Left forelimb (tissue), 1 donor: Measurements from ENCODE around the gene SHOX.

Source experiments
- DNase-seq: peaks from one replicate; pipeline ENCODE4 v3.0.0-alpha.2; 2018; ENCODE audit warnings: low spot score

The SHOX gene

DNA sequence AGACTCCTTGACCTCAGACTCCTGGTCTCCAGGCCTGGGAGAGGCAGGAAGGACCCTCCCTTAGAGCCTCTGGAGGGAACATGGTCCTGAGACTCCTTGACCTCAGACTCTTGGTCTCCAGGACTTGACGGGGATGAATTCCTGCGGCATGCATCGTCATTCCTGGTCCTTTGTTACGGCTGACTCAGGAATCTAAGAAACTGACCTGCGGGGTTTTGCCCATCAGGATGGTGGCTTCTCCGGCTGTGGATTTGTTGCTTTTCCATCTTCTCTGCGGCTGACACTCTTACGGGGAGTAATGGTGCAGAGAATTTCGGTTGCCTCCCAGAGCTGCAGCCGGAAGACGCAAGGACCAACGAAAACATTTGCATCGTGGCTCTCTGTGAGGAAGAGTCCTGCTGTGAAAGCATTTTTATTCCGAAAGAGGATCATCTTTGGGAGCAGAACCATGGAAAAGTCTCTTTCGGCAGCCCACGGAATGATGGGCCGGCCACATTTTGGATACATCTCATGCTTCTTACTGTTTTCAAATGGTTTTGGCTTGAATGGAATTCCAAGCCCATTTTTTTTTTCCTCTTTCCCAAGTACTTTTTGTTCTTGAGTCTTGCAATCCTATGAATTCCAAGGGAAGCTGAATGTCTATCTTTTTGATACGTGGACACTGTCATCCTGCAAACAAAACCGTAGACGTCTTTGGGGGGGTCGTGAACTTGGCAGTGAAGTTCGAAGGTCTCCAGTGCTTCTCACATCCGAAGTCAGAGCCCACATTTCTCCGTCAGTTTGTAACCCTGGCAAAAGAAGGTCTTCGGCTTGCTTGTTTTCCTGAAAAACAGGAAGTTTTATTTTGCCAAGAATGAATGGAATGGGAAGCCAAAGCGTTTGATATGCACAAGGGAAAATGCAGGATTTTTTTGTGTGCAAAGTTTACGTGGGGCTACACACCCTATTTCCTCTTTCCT is 36.5 kb downstream of the SHOX start:
- no peak for DNase-seq

GRCh38 chrX:670645-671044 is 40.1 kb downstream of the SHOX start:
- DNase-seq, result no peak

- no peak for DNase-seq
Observed at GRCh38 chrX:672931-673330, 42.3 kb downstream of the SHOX start.

DNA sequence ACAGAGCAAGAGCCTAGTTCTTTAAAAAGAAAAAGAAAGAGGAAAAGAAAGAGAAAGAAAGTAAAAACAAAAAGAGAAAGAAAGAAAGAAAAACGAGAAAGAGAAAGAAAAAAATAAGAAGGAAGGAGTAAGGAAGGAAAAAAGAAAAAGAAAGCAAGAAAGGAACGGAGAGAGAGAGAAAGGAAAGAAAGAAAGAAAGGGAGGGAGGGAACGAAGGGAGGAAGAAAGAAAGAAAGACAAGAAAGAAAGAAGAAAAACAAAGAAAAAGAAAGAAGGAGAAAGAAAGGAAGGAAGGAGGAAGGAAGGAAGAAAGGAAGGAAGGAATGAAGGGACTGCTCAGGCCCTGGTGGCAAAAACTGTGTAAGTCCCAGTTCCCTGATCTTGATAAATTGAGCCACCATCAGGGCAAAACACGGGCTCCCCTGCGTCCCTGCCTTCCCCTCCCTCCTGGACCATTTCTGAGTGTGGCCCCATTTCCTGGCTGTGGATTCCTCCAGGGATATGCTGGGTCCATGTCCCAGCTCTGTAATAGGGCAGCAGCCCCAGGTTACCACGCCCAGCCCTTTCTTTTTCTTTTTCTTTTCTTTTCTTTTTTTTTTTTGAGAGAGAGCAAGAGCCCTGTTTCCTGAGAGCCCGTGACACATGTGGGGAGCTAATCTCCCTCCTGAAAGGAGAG is 44.8 kb downstream of the SHOX start:
- DNase-seq, result no peak

DNA sequence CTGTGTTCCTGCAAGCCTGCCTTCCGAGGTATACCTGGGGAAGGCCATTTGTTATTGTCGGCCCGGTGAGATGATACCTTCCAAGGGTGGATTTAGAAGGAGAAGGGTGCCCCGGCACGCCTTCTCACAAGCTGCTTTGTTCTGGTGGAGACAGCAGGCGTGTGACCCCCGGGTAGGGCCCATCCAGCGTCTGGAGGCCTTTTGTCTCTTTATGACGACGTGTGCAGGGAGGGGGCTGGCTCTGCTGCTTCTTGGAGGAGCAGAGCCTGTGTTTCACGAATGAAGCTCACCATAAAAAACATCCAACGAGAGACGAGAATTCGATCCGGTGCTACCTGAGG is 45.3 kb downstream of the SHOX start:
- no peak for DNase-seq

GRCh38 chrX:677376-677775 is 46.8 kb downstream of the SHOX start:
- DNase-seq, result no peak

GRCh38 chrX:679291-679979 is 48.8 kb downstream of the SHOX start:
- DNase-seq, result no peak

DNA sequence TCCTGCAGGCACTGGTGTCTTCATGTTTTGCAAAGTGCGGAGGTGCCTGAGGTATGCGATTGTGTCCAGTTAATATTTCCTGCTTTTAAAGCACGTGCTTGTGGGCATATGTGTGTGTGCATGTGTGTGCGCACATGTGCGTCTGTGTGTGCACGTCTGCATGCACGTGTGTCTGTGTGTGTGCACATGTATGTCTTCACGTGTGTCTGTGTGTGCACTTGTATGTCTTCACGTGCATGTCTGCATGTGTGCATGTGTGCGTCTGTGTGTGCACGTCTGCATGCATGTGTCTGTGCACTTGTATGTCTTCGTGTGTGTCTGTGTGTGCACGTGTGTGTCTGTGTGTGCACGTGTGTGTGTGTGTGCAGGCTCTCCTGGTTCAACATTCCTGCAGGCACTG is 49.5 kb downstream of the SHOX start:
- DNase-seq, result no peak

DNA sequence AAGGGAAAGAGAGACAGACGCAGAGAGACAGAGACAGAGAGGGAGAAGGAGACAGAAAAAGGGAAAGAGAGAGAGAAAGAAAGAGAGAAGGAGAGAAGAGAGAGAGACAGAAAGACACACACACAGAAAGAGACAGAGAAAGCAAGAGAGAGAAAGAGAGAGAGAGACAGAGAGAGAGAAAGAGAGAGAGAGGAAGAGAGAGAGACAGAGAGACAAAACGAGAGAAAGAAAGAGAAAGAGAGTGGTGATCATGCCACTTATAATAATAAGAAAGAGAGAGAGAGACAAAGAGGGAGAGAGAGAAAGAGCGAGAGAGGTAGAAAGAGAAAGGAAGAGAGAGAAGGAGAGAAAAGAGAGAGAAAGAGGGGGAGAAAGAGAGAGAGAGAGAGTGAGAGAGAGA is 51.4 kb downstream of the SHOX start:
- DNase-seq, result no peak

DNA sequence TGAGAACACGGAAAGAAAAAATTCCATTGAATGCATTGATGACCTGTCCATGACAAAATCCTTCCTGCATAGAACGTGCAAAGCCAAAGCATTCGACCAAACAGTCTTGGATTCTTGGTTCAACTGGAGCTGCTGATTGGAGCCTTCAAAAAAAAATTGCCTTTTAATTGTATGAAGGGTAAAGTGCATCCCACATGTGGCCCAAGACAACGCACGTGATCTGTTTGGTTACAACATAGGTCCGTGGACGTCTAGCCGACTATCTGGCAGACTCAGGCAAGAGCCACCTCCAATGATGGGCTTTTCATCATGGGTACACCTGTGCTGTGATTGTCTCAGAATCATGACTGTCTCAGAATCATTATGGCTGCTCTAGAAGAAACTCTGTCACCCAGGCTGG is 52.3 kb downstream of the SHOX start:
- no peak for DNase-seq

DNA sequence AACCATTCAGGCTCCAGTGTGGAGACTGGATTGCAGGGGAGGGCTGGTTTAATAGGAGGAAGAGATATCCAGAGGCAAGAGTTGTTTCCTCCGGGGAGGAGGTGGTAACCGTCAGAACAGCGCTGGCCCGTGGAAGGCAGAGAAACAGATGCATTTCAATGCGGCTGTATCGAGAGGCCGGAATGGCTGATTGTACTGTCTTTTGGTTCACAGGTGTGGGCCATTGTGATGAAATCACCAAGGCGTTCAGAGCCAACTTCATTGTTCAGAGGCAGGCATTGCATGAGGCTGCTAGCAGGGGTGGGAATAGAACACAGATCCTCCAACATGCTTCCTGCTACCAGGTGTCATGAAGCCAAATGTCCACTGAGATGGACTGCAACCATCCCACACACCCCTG is 53.0 kb downstream of the SHOX start:
- DNase-seq, result no peak

GRCh38 chrX:685120-686032 is 54.8 kb downstream of the SHOX start:
- no peak for DNase-seq

DNA sequence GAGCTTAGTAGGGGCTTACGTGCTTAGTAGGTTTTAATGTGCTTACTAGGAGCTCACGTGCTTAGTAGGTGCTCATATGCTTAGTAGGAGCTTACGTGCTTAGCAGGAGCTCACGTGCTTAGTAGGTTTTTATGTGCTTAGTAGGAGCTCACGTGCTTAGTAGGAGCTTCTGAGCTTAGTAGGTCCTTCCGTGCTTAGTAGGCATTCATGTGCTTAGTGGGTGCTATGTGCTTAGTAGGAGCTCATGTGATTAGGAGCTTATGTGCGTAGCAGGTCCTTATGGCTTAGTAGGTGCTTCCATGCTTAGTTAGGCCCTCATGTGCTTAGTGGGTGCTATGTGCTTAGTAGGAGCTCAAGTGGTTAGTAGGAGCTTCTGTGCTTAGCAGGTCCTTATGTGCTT is 59.4 kb downstream of the SHOX start:
- no peak for DNase-seq

DNA sequence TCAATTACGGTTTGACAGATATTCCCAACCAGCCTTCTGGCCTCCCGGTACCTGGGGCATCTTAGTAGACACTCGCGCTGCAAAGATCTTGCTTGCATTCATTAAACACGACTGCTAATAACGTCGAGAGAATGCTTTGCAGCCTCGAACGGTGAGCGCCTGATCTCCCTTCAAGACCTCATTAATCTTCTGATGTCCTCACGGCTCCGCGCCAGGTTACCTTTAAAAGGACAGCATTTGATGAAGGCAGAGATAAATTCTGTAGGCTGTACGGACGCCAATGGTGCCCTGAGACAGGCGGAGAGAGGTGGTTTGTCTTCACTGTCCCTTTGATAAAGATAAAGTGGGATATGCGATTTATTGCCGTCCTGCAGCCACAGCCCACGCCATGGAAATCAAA is 64.2 kb downstream of the SHOX start:
- no peak for DNase-seq

DNA sequence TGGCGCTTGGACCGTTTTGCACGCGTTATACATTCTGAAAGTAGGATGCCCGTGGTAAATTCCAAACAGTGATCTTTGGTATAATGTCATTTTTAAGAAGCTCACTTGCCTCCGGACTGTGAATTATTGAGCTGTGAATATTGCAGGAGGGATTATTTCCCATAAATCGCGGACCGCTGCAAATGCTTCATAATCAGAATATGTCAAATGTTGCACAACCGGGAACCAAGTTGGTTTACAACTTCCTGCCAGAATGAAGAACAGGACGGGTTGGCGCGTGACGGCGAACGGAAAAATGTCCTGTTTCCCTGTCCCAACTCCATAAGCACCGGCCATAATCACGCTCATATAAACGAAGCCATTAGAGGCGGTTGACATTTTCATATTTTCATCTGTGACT is 67.6 kb downstream of the SHOX start:
- peak; percentile 38 for DNase-seq

- DNase-seq, result no peak
Observed at GRCh38 chrX:700936-701335, 70.3 kb downstream of the SHOX start.

DNA sequence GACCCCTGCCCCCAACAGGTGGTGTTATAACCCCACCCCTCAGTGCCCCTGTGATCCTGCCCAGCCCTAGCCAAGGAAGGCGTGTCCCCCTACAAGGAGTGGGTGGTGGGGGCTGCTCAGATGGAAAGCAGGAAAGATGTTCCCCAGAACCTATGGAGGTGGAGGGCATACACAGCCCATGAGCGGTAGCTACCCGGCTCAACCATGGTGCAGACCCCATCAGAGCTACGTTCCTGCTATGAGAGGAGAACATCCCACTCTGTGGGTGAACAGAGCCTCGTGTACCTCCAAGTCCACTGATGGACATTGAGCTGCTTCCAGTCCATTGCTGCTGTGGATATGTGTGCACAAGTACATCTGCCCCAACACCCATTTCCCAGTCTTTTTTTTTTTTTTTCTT is 71.1 kb downstream of the SHOX start:
- no peak for DNase-seq

- DNase-seq, result no peak
Observed at GRCh38 chrX:703466-703865, 72.9 kb downstream of the SHOX start.

DNA sequence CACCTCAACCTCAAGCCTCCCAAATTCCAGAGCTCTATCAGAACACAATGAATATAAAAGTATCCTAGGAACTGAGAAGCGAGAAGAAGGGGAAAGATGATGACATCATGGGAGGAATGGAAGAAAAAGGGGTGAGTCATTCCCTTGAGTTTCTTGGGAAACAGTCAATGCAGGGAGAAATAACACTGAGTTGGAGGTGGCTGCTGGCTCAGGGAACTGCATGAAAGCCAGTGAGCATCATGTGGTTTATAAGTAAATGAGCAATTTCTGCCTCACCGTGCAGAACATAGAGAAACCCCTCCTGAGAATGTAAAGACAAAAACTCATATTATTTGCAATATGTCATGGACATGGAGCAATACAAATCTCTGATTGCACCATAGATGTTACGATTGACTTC is 73.3 kb downstream of the SHOX start:
- peak; percentile 11 for DNase-seq
